SK-N-SH (cell line): ENCODE measurements around the gene WDR48. TPM values are rescaled to one million over a fixed set of nuclear protein-coding genes. Genes with fewer than 3 reads are reported as not detected.

Experiments used
- CTCF ChIA-PET: fragments of 300-600, 350-600 bp; formaldehyde crosslinking; extraction: SDS; loops from one replicate; lab custom pipeline; 2021; lab: Yijun Ruan, JAX
- POLR2A ChIA-PET: fragments of 350-600 bp; sonication (Branson Sonifier 250); formaldehyde crosslinking; extraction: SDS; loops from one replicate; lab custom pipeline; 2020; ENCODE audit warnings: antibody characterized with exemption, inconsistent platforms; lab: Yijun Ruan, JAX
- DNase-seq: peaks from one replicate; pipeline ENCODE4 v3.0.0; 2012
- H2AFZ ChIP-seq: fragments of 200-600 bp; sonication (generic); 2 replicates; pipeline ENCODE4 v1.8.1; 2016; ENCODE audit warnings: antibody characterized with exemption, mild to moderate bottlenecking, low read depth
- H3F3A ChIP-seq: fragments of 200-600 bp; sonication (generic); replicated peaks from 2 replicates; pipeline ENCODE3; 2016; ENCODE audit warnings: antibody characterized with exemption, mild to moderate bottlenecking; ENCODE audit not compliant: insufficient read depth
- H3K27ac ChIP-seq, 2 experiments: fragments of 200-500 bp in 1 of 2; fragments of 200-600 bp in 1 of 2; sonication (Bioruptor generic) in 1 of 2; sonication (generic), shearing (Covaris generic) in 1 of 2; 2 replicates each; pipeline versions ENCODE4 v1.5.1 to v1.6.1; 2014 to 2016; ENCODE audit warnings: low read depth in 2 of 2, inconsistent platforms in 1 of 2, low read length in 1 of 2, mild to moderate bottlenecking in 1 of 2, mixed read lengths in 1 of 2
- H3K27me3 ChIP-seq: fragments of 200-600 bp; sonication (generic), shearing (Covaris generic); 2 replicates; pipeline ENCODE4 v1.6.1; 2016; ENCODE audit warnings: mixed run types; ENCODE audit not compliant: insufficient read depth
- H3K36me3 ChIP-seq, 2 experiments: fragments of 200-500 bp in 1 of 2; fragments of 200-600 bp in 1 of 2; sonication (Bioruptor generic) in 1 of 2; sonication (generic) in 1 of 2; replicated peaks in 1 of 2; 2 replicates each; pipeline versions ENCODE3 to v1.5.1; 2014 to 2016; ENCODE audit warnings: low read length in 1 of 2, mild to moderate bottlenecking in 1 of 2; ENCODE audit not compliant: insufficient read depth in 2 of 2, control insufficient read depth in 1 of 2
- H3K4me1 ChIP-seq, 2 experiments: fragments of 200-500 bp in 1 of 2; fragments of 200-600 bp in 1 of 2; sonication (Bioruptor generic) in 1 of 2; sonication (generic), shearing (Covaris generic) in 1 of 2; 2 replicates each; pipeline versions ENCODE4 v1.5.1 to v1.6.1; 2014 to 2016; ENCODE audit warnings: low read depth in 1 of 2, low read length in 1 of 2, mixed run types in 1 of 2; ENCODE audit not compliant: insufficient read depth in 2 of 2, control insufficient read depth in 1 of 2
- H3K4me2 ChIP-seq: fragments of 200-600 bp; sonication (generic), shearing (Covaris generic); 2 replicates; pipeline ENCODE4 v1.6.1; 2017; ENCODE audit warnings: mixed run types
- H3K4me3 ChIP-seq, 2 experiments: fragments of 200-500 bp in 1 of 2; fragments of 200-600 bp in 1 of 2; sonication (Bioruptor generic) in 1 of 2; sonication (generic), shearing (Covaris generic) in 1 of 2; 2 replicates each; pipeline versions ENCODE4 v1.5.1 to v1.8.1; 2014 to 2016; ENCODE audit warnings: low read depth in 2 of 2, inconsistent platforms in 1 of 2, low read length in 1 of 2, mild to moderate bottlenecking in 1 of 2, mixed read lengths in 1 of 2, moderate library complexity in 1 of 2
- H3K79me2 ChIP-seq: fragments of 200-600 bp; sonication (generic); 2 replicates; pipeline ENCODE4 v1.8.1; 2017; ENCODE audit warnings: mild to moderate bottlenecking; ENCODE audit not compliant: insufficient read depth
- H3K9ac ChIP-seq: fragments of 200-600 bp; sonication (generic); 2 replicates; pipeline ENCODE4 v1.6.1; 2017; ENCODE audit warnings: mixed run types
- H3K9me2 ChIP-seq: fragments of 200-600 bp; sonication (generic); 2 replicates; pipeline ENCODE4 v1.6.1; 2017; ENCODE audit warnings: mixed run types
- H3K9me3 ChIP-seq: fragments of 200-600 bp; sonication (generic); 2 replicates; pipeline ENCODE4 v1.6.1; 2017; ENCODE audit warnings: mixed run types, mild to moderate bottlenecking, moderate library complexity
- H4K20me1 ChIP-seq: fragments of 200-600 bp; sonication (generic); 2 replicates; pipeline ENCODE4 v1.6.1; 2017; ENCODE audit warnings: mild to moderate bottlenecking, mixed run types; ENCODE audit not compliant: insufficient read depth
- MEF2A ChIP-seq: IDR thresholded peaks from 2 replicates; pipeline ENCODE4 v1.4.0; 2012; ENCODE audit warnings: low read depth, borderline replicate concordance
- WGBS: methylation state at CpG from one replicate; pipeline ENCODE4 v1.1.6; 2017; ENCODE audit warnings: low lambda C conversion rate; 5-methylcytosine and 5-hydroxymethylcytosine counted together
- polyA plus RNA-seq, 3 experiments: library from polyadenylated mRNA; depleted of rRNA; stranded (reverse); fragments of >200 nt; gene quantifications; 2 replicates each; pipeline ENCODE4 v1.2.3, GENCODE V29; 2012
- TF ChIP-seq, protein P1 (sequence below): fragments of 200-600 bp; sonication (generic); IDR thresholded peaks from 2 replicates; pipeline ENCODE4 v1.6.1; 2017; ENCODE audit warnings: antibody characterized with exemption, mild to moderate bottlenecking, moderate library complexity

The WDR48 gene
- polyA plus RNA-seq, 1 of the 3 experiments (the other 2 are of a cell fraction), result 12.1 TPM

DNA sequence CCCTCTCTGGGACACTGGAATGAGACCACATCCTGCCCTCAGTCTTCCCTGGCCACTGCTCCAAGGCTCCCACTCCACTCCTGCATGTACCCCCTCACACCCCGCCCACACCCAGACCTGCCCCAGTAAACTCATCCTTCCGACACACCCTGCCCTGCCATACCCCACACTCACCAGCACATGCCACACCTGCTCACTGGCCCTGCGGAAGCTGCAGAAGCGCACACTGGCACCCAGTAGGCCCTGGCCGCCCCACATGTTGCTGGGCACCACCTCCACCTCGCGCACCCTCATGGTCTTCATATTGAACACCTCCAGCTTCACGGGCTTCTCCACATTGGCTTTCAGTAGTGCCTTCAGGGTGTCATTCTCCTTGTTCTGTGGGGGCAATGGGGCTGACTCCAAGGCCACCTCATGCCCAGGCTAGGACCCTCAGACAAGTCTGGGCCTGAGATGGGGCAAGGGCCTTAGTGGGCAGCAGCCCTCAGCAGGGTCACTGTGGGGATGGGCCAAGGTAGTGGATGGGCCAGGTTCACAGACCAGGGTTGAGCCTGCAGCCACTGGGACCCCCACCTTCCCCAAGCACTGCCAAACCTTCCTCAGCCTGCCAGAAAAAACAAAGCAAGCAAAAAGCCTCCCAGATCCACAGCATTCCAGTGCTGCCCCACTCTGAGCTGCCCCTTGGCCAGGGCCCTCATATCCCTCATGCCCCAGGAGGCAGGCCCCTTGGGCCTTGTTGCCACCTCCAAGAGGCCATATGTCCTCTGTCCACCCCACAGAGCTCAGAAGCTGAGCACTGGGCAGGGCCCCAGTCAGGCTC is 50.9 kb downstream of the WDR48 start:
- Histone ChIP-seq H3F3A (peaks cover 6% of the 10 kb centered on the region), H3K9ac (no peak overlapping the region), H3K79me2 (peaks cover 54% of the 10 kb centered on the region), H3K9me3 (no peaks in the 10 kb centered on the region), H3K9me2 (no peaks in the 10 kb centered on the region), H3K27ac (no peak overlapping the region), H4K20me1 (peaks cover 50% of the 10 kb centered on the region), H3K4me1 (peaks cover 4 to 22% of the 10 kb centered on the region in 2 experiments; a peak in 2 of 4 replicates), H3K4me3 (no peak overlapping the region), H2AFZ (no peak overlapping the region), H3K36me3 (peaks cover 7 to 36% of the 10 kb centered on the region in 2 experiments)
- 96% methylated on average over 8 of the region's 8 CpGs for WGBS
- DNase-seq, result no peak
- CTCF ChIA-PET, result interaction anchor here (2.0 to 2.4 kb wide), 2 partner anchors 185 kb away, joined by 6 to 20 read pairs; no protein-coding TSS in a partner anchor
- POLR2A ChIA-PET, result no interaction called here
- TF ChIP-seq, protein P1, sequence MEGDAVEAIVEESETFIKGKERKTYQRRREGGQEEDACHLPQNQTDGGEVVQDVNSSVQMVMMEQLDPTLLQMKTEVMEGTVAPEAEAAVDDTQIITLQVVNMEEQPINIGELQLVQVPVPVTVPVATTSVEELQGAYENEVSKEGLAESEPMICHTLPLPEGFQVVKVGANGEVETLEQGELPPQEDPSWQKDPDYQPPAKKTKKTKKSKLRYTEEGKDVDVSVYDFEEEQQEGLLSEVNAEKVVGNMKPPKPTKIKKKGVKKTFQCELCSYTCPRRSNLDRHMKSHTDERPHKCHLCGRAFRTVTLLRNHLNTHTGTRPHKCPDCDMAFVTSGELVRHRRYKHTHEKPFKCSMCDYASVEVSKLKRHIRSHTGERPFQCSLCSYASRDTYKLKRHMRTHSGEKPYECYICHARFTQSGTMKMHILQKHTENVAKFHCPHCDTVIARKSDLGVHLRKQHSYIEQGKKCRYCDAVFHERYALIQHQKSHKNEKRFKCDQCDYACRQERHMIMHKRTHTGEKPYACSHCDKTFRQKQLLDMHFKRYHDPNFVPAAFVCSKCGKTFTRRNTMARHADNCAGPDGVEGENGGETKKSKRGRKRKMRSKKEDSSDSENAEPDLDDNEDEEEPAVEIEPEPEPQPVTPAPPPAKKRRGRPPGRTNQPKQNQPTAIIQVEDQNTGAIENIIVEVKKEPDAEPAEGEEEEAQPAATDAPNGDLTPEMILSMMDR, result no peak
- TF ChIP-seq, all 33 proteins: peak for 0
- Histone ChIP-seq H3K4me2 (no peak overlapping the region), H3K27me3 (no peaks in the 10 kb centered on the region)

DNA sequence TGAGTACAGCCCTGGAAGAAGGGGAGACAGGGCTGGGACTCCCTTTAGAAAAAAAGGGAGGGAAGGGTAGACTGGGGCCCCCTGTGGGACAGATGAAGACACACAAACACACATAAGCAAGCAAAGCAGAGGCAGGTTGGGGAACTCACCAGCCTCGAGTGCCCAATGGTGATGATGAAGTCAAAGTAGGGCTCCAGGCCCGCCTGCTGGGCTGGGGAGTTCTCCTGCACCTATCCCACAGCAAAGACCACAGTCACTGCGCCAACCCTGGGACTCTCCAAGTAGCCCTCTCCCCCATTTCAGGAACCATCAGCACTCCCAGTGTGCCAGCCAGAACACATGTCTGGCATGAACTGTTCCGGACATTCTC is 51.5 kb downstream of the WDR48 start:
- DNase-seq, result no peak
- TF ChIP-seq MEF2A, result no peak
- TF ChIP-seq, protein P1, result 0 out of 2 replicates have a peak, but pooled peaks have one; percentile 14
- peaks cover 54% of the 10 kb centered on the region for H3K79me2 ChIP-seq

More for the DNA sequence above, 51.5 kb downstream of the WDR48 start:
- peaks cover 6% of the 10 kb centered on the region for H3F3A ChIP-seq
- H3K27me3 ChIP-seq, result no peaks in the 10 kb centered on the region
- H3K9me2 ChIP-seq, result no peaks in the 10 kb centered on the region
- WGBS, result 83% methylated on average over 3 of the region's 4 CpGs
- H4K20me1 ChIP-seq, result peaks cover 50% of the 10 kb centered on the region
- no peak overlapping the region for H2AFZ ChIP-seq
- peaks cover 7 to 30% of the 10 kb centered on the region in 2 experiments for H3K36me3 ChIP-seq
- H3K4me2 ChIP-seq, result no peak overlapping the region
- H3K27ac ChIP-seq, result no peak overlapping the region
- ChIA-PET CTCF (interaction anchor here (2.4 kb wide), 1 partner anchor 185 kb away, joined by 20 read pairs; no protein-coding TSS in a partner anchor), POLR2A (no interaction called here)
- H3K4me3 ChIP-seq, result no peak overlapping the region
- peaks cover 4 to 24% of the 10 kb centered on the region in 2 experiments; a peak in 2 of 4 replicates for H3K4me1 ChIP-seq
- no peak overlapping the region for H3K9ac ChIP-seq
- no peaks in the 10 kb centered on the region for H3K9me3 ChIP-seq
